LNCaP clone FGC (cell line): ENCODE measurements around the gene EPB41L5.
A peak's percentile ranks its signal among the peaks of the same experiment; 100 is the strongest.

ENCODE experiments used
- DNase-seq: peaks from one replicate; pipeline ENCODE4 v3.0.0-alpha.2; 2011; ENCODE audit warnings: low read depth
- H3K4me3 ChIP-seq: 2 replicates; pipeline ENCODE4 v1.5.1; 2011; ENCODE audit warnings: mild to moderate bottlenecking, low read depth, low read length, control low read depth
- TF ChIP-seq, protein P1 (sequence below): IDR thresholded peaks from 2 replicates; pipeline ENCODE4 v1.5.1; 2012; ENCODE audit warnings: mild to moderate bottlenecking; ENCODE audit not compliant: control insufficient read depth, insufficient read depth; ENCODE audit errors: extremely low read depth

EPB41L5 gene

GRCh38 chr2:120104772-120105171 is 91.9 kb downstream of the EPB41L5 start:
- no peak overlapping the region for H3K4me3 ChIP-seq
- no peak for DNase-seq
- TF ChIP-seq, protein P1, sequence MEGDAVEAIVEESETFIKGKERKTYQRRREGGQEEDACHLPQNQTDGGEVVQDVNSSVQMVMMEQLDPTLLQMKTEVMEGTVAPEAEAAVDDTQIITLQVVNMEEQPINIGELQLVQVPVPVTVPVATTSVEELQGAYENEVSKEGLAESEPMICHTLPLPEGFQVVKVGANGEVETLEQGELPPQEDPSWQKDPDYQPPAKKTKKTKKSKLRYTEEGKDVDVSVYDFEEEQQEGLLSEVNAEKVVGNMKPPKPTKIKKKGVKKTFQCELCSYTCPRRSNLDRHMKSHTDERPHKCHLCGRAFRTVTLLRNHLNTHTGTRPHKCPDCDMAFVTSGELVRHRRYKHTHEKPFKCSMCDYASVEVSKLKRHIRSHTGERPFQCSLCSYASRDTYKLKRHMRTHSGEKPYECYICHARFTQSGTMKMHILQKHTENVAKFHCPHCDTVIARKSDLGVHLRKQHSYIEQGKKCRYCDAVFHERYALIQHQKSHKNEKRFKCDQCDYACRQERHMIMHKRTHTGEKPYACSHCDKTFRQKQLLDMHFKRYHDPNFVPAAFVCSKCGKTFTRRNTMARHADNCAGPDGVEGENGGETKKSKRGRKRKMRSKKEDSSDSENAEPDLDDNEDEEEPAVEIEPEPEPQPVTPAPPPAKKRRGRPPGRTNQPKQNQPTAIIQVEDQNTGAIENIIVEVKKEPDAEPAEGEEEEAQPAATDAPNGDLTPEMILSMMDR, result no peak

- no peak overlapping the region for H3K4me3 ChIP-seq
- no peak for DNase-seq
- TF ChIP-seq, protein P1, result no peak
Observed at GRCh38 chr2:120105360-120105759, 92.5 kb downstream of the EPB41L5 start.

DNA sequence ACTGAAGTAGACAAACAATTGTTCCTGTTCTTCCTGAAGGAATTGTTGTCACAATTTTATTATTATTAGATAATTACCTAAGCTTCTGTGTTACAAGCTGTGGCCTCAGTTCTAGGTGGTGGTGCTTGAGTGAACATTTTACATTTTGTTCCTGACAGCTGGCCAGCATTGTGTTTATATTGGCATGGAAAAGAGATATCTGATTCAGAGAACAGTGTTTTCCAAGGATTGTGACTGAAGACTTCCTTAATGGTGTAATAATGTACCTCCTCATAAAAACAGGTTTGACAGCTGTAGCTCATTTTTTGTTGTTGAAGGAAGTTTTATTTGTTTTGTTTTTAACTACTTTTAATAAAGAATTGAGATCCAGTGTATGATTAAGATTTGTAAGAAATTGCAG is 95.2 kb downstream of the EPB41L5 start:
- no peak overlapping the region; the same call in 1 of the 2 replicates for H3K4me3 ChIP-seq
- peak; percentile 98 for DNase-seq
- TF ChIP-seq, protein P1, result no peak

DNA sequence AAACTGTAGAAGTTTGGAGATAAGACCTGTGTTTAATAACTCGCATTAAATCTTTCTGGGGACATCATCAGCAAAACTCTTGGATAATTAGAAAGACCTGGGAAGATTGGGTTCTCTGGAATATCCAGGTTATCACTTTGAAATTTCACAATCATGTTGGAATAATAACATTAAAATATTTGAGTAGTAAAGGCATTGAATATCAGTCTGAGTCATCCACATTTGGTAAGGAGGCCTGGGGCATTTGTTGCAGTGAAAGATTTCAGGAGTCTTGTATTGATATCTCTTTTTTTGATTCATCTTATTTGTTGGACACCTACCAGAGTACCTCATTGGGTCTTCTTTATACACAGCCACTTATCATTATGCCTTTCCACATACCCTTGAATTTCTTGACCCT is 95.9 kb downstream of the EPB41L5 start:
- DNase-seq, result no peak
- peak overlapping the region; percentile 21; the same call in 1 of the 2 replicates for H3K4me3 ChIP-seq
- TF ChIP-seq, protein P1, result no peak

DNA sequence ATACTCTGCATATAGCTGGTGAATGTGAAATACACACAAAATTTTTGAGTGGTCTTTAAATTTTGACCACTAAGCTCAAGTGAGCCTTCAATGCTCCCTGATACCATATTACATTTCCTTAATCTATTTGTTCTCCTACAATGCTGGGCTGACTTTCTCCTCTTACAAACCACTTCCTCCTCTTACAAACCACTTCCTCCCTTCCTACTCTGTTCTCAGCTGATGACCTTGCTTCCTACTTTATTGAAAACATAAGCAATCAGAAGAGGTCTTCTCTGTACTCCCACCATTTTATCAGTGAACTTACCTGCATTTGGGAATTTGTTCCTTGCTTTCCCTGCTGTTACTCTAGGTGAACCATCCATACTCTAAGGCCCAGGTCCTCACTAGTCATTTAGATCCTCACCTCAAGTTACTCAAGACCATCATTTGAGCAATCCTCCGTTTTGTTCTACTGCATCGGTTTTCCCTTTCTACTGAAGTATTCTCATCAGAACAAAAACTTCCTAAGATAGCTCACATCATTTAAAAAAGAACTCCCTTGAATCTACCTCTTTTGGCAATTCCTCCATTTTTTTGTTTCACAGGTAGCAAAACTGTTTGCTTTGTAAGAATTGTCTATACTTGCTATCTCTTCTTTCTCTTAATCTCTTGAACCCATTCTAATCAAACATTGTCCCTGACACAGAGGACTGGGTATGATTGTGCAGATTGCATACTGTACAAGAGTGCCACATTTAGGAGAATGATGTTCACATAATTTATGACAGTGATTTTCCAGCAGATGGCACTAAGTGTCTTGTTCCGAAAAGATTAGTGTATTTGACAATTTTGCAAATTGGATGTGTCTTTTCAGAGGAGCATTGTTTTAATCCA is 96.5 kb downstream of the EPB41L5 start:
- no peak overlapping the region for H3K4me3 ChIP-seq
- TF ChIP-seq, protein P1, result peak; percentile 64
- DNase-seq, result no peak

- TF ChIP-seq, protein P1, result no peak
- DNase-seq, result no peak
- H3K4me3 ChIP-seq, result no peak overlapping the region
Observed at GRCh38 chr2:120110062-120110362, 97.1 kb downstream of the EPB41L5 start.

GRCh38 chr2:120110507-120110906 is 97.6 kb downstream of the EPB41L5 start:
- DNase-seq, result no peak
- TF ChIP-seq, protein P1, result no peak
- H3K4me3 ChIP-seq, result no peak overlapping the region
